ENCODE data around the gene SMCR8. TPM values are rescaled to one million over a fixed set of nuclear protein-coding genes. Genes with fewer than 3 reads are reported as not detected.

Gene SMCR8
- total and polyA plus RNA-seq, 2 of the 4 experiments (the other 2 are of a cell fraction), result 7.1 to 10.9 TPM

GRCh38 chr17:18364166-18364565, 49.1 kb downstream of the SMCR8 start:
- no peak overlapping the region for H3K9ac ChIP-seq (ENCODE audit: low read depth, low read length)
- dilution Hi-C loops (cut with HindIII; ENCODE audit: low sequenced_read_pairs, unreplicated experiment), result no loop called here
- TF ChIP-seq, protein P1, sequence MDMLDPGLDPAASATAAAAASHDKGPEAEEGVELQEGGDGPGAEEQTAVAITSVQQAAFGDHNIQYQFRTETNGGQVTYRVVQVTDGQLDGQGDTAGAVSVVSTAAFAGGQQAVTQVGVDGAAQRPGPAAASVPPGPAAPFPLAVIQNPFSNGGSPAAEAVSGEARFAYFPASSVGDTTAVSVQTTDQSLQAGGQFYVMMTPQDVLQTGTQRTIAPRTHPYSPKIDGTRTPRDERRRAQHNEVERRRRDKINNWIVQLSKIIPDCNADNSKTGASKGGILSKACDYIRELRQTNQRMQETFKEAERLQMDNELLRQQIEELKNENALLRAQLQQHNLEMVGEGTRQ (IDR thresholded peaks at IDR 0.05; ENCODE audit: low read depth, low read length), result no peak
- TF ChIP-seq NFE2L2 (IDR thresholded peaks at IDR 0.05; ENCODE audit: low read depth, low read length) (no peak), BHLHE40 (IDR thresholded peaks at IDR 0.05; ENCODE audit: low read depth, low read length) (no peak), MAFK (IDR thresholded peaks at IDR 0.05; ENCODE audit: low read depth, low read length) (no peak), MXI1 (IDR thresholded peaks at IDR 0.05; ENCODE audit: borderline replicate concordance, low read depth, low read length) (no peak), MAZ (IDR thresholded peaks at IDR 0.05; ENCODE audit: borderline replicate concordance, low read depth, low read length) (no peak), POLR2A (IDR thresholded peaks at IDR 0.05; ENCODE audit: low read depth, low read length) (no peak)
- TF ChIP-seq, protein P2, sequence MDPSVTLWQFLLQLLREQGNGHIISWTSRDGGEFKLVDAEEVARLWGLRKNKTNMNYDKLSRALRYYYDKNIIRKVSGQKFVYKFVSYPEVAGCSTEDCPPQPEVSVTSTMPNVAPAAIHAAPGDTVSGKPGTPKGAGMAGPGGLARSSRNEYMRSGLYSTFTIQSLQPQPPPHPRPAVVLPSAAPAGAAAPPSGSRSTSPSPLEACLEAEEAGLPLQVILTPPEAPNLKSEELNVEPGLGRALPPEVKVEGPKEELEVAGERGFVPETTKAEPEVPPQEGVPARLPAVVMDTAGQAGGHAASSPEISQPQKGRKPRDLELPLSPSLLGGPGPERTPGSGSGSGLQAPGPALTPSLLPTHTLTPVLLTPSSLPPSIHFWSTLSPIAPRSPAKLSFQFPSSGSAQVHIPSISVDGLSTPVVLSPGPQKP (IDR thresholded peaks at IDR 0.05; ENCODE audit: borderline replicate concordance, low read depth, low read length), result no peak
- no CpG with 5 or more reads among the region's 6 CpGs for WGBS, 2 experiments (ENCODE audit: extremely low coverage in 2 of 2, insufficient read length in 1 of 2)
- H3K79me1 ChIP-seq (ENCODE audit: low read depth in 1 of 2, low read length in 2 of 2), result peaks cover 6 to 11% of the 10 kb centered on the region in 2 experiments; a peak in 3 of 4 replicates
- no peak overlapping the region for H2AK5ac ChIP-seq (ENCODE audit: low read depth, low read length)
- H2AK9ac ChIP-seq (replicated peaks; ENCODE audit: low read depth, low read length, poor library complexity), result no peak overlapping the region
- POLR2A ChIA-PET (ENCODE audit: unreplicated experiment), result no interaction called here
- H2BK120ac ChIP-seq (ENCODE audit: low read depth, low read length), result no peak overlapping the region
- no peaks in the 10 kb centered on the region for H4K20me1 ChIP-seq (ENCODE audit: insufficient read depth, low read length)
- H3K4ac ChIP-seq (ENCODE audit: low read depth, low read length), result no peak overlapping the region
- no peak overlapping the region for H3K18ac ChIP-seq (ENCODE audit: low read depth, low read length)
- 0 out of 2 replicates have a peak, but pooled peaks cover 2% of the 10 kb centered on the region for H3K9me1 ChIP-seq (ENCODE audit: insufficient read depth, low read length)
- H2BK15ac ChIP-seq (ENCODE audit: low read depth, low read length), result no peak overlapping the region
- H2AFZ ChIP-seq (replicated peaks; ENCODE audit: low read length, poor library complexity), result no peak overlapping the region
- no peaks in the 10 kb centered on the region for H3K9me3 ChIP-seq (ENCODE audit: control insufficient read depth, insufficient read depth, low read length)
- H4K91ac ChIP-seq (ENCODE audit: insufficient read depth, low read depth, low read length), result no peak overlapping the region
- CTCF ChIA-PET, result no interaction called here
- H3K4me1 ChIP-seq (ENCODE audit: control insufficient read depth, insufficient read depth, low read length), result peaks cover 3% of the 10 kb centered on the region; the same call in 1 of the 2 replicates
- BruUV-seq (replicated peaks), result no TSS peak
- ATAC-seq (ENCODE audit: low read depth) (no peak), DNase-seq (no peak)
- H2BK20ac ChIP-seq (ENCODE audit: low read depth, low read length), result no peak overlapping the region
- H3K56ac ChIP-seq (ENCODE audit: extremely low read depth, insufficient read depth, low read length), result no peak overlapping the region
- no peak overlapping the region for H3K4me2 ChIP-seq (ENCODE audit: low read depth, low read length)
- in situ Hi-C loops (cut with MboI; ENCODE audit: low sequenced_read_pairs), result no loop called here
- no peak overlapping the region for H3K4me3 ChIP-seq (ENCODE audit: insufficient read depth, low read depth, low read length)
- H3K27me3 ChIP-seq (ENCODE audit: control insufficient read depth, insufficient read depth, low read length), result 0 out of 2 replicates have a peak, but pooled peaks cover 2% of the 10 kb centered on the region
- intact Hi-C loops (cut with micrococcal nuclease), result no loop called here
- H3K36me3 ChIP-seq (ENCODE audit: control insufficient read depth, insufficient read depth, low read length), result no peaks in the 10 kb centered on the region
- no peak overlapping the region for H4K5ac ChIP-seq (ENCODE audit: low read depth, low read length)
- no peak overlapping the region for H2BK5ac ChIP-seq (ENCODE audit: low read depth, low read length, poor library complexity, severe bottlenecking)
- no peak overlapping the region for H3K27ac ChIP-seq (ENCODE audit: insufficient read depth, low read length)
- no peak overlapping the region for H3K14ac ChIP-seq (replicated peaks; ENCODE audit: low read depth, low read length)
- no peak overlapping the region for H3K23ac ChIP-seq (ENCODE audit: low read depth, low read length)
- no peak overlapping the region; a peak in 1 of 4 replicates for H4K8ac ChIP-seq (ENCODE audit: low read depth in 2 of 2, low read length in 2 of 2)

Data from IMR-90 (cell line).